NCI-H2171 (cell line): Measurements from ENCODE around the gene ZNF407.
A peak's percentile ranks its signal among the peaks of the same experiment; 100 is the strongest.

Experiments
- DNase-seq: peaks from one replicate; lab custom pipeline; 2025; lab: John Stamatoyannopoulos, UW

The ZNF407 gene

GRCh38 chr18:74826572-74826971 lies 228.9 kb downstream of the ZNF407 start:
- DNase-seq: no peak

DNA sequence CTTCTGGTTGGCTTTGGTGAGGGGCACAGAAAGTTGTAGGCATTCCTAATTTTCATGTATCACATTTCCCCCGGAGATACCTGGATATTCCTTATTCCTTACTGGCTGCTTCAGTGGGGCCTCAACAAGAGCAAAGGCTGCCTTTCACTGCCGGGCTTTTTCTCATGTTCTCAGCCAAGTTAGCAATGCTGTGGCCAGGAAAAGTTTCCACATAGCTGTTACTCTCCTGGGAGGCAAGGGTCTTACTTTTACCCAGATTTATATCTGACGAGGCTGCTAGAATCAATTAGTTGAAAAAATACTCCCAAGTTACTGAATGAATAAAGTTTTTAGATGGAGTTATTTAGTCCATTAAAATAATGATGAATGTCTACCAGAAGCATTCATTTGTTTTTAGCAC lies 230.5 kb downstream of the ZNF407 start:
- DNase-seq: no peak

DNA sequence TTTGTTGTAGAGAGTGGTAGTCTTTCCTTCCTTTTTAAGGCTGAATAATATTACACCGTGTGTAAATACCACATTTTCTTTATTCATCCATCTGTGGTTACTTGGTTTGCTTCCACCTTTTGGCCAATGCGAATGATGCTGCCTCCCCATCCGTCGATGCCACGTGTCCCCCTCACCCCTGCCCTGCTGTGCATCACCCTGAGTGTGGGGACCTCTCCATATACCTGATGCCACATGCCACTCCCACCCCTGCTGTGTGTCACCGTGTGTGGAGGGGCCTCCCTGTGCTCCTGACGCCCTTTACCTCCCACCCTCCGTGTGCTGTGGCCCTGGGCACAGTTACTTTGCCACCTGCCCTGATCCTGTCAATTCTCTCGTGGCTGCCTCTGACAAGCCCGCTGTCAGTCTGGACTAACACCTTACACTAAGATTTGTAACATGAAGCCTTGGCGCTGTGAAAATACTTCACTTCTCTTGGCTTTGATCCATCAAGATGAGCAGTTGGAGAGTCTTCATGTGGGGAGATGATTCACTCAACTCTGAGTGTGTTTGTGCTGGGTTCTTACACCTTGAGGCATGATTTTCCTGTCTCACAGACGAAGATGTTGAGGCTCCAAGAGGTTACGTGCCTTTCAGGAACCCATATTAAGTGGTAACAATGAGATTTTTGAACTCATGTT lies 234.0 kb downstream of the ZNF407 start:
- DNase-seq: peak; percentile 7

- no peak for DNase-seq
These were observed 234.7 kb downstream of the ZNF407 start for GRCh38 chr18:74832381-74832780.

- no peak for DNase-seq
These were observed 235.3 kb downstream of the ZNF407 start for GRCh38 chr18:74832999-74833398.

DNA sequence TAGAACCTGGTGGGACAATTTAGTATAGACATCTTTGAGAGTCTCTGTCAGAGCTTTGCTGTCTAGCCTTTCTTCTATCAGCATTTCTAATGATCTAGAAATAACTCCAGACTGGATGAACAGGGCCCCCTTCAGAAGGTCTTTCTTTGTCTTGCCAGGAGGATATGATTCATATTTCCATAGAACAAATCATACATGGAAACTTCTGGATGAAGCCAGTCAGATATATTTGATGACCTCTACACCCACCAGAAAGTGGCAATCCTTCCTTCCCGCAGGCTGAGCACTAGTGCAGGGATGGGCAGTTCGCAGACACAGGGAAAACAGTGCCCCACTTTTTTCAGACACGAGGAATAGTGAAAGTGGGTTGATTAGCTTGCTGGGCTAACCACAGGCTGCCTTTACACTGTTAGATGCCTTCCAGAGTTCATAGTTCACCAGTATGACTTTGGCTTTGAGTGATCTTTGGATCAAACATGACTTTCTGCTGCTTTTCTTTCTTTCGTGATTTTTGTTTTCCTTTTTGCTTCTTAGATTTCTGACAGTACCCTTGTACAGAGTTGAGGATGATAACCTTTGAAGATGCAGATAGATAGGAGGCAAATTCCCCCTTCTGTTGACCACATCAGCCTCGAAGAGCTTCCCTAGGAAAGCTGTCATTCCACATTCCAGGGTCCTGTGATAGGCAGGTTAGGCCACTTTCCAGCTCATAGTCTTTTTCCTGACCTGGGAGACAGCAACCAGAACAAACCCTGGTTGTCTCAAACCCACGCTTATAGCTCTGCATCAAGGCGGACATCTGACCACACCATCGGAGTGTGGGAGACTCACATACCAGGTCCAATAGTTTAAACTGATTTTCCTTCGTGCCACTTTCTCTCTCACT lies 237.0 kb downstream of the ZNF407 start:
- no peak for DNase-seq

- DNase-seq: no peak
These were observed 238.8 kb downstream of the ZNF407 start for GRCh38 chr18:74836296-74837139.

- DNase-seq: no peak
These were observed 243.0 kb downstream of the ZNF407 start for GRCh38 chr18:74840492-74841167.

DNA sequence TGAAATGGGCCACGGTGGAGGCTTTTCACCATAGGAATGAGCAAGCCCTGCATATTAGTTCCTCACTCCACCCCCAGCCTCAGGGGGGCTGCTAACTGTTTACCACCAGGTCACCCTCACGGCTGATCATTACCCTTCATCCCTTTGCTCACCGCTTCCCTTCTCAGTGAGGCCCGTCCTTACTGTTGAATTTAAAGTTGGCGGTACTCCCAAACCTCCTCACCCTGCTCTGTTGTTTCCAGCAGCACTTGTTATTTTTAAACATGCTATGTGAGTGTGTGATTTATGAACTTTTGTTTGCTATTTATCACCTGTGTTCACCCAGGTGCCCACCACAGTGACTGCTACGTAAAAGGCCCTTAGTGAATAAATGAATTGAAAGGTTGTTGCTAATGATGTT lies 243.6 kb downstream of the ZNF407 start:
- no peak for DNase-seq

DNA sequence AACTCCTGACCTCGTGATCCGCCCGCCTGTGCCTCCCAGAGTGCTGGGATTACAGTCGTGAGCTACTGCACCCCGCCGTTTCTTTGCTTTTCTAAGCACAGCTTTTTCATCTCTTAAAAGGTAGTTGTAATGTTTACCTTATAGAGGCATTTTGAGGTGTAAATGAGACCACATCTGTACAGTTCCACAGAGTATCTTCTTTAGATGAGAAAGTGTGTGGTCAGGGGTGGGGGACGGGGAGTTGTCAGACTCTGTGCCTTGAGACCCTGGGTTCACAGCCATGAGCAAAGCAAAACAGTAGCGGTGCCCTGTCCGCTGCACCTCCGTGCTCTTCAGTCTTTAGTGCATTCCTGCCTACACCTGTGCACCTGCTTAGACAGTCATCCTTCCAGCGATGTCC lies 251.6 kb downstream of the ZNF407 start:
- no peak for DNase-seq

DNA sequence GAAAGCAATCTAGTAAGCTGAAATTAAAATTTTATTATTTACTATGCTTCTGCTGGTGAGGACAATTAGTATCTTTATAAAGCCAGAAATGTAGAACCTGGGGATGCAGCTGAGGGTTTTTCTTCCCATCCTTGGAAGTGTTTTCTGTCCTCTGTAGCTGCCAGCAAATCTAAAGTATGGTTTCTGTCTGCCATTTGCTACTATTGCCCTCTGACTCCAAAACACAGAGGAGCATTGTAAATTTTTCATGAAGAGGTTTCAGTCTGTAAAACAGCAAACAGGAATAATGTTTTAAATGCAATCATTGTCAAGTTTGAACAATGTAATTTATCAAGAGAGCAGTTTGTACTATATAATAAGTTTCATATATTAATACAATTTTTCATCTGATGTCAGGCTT lies 258.8 kb downstream of the ZNF407 start:
- no peak for DNase-seq

GRCh38 chr18:74856928-74857327 lies 259.3 kb downstream of the ZNF407 start:
- DNase-seq: no peak

- DNase-seq: no peak
These were observed 260.2 kb downstream of the ZNF407 start for GRCh38 chr18:74857901-74858300.

DNA sequence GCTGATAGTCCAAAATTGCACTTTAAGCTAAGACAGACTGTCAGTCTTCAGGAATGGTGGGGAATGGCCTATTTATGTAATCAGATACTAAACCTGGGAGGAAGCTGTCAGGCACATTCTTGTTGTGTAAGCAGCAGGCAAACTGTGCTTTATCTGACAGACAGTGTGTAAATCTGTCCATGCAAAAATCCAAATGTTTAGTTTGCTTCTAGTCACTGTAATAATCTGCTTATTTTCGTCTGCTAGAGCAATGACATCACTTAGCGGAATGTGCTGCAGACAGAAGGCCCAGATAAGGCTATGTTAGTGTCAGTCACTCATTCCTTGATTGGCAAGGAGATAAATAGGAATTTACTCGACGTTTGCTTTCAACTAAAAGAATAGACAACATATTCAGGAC lies 263.5 kb downstream of the ZNF407 start:
- no peak for DNase-seq

GRCh38 chr18:74862094-74862493 lies 264.4 kb downstream of the ZNF407 start:
- no peak for DNase-seq

DNA sequence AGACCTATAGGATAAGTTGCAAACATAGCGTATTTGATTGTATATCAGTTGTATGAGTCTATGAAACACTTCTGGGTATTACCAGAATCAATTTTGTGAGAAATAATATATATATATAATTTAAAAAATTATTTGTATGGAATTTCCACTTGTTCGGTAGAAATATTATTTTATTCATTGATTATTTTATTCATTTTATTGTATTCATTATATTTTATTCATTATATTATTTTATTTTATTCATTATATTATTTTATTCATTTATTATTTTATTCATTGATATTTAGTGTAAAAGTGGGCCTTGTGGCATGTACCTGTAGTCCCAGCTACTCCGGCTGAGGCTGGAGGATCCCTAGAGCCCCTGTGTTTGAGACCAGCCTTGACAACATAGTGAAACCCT lies 268.9 kb downstream of the ZNF407 start:
- DNase-seq: no peak

DNA sequence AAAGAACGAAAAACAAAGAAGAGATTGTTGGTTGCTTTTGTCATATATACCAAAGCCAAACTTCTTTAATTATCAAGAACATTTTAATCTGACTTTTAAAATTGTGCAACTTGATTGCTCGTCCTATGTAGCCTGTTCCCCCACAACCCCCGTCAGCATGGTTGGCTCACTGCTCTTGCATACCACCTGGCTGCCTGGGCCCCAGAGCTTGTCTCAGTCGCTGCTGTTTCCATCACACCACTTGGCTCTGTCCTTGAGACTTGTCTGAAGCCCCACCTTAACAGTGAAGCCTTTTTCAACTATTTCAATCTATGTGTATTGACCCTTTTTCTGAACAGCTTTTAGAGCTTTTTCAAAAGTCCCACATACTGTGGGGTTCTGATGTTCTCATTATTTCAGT lies 270.8 kb downstream of the ZNF407 start:
- no peak for DNase-seq

DNA sequence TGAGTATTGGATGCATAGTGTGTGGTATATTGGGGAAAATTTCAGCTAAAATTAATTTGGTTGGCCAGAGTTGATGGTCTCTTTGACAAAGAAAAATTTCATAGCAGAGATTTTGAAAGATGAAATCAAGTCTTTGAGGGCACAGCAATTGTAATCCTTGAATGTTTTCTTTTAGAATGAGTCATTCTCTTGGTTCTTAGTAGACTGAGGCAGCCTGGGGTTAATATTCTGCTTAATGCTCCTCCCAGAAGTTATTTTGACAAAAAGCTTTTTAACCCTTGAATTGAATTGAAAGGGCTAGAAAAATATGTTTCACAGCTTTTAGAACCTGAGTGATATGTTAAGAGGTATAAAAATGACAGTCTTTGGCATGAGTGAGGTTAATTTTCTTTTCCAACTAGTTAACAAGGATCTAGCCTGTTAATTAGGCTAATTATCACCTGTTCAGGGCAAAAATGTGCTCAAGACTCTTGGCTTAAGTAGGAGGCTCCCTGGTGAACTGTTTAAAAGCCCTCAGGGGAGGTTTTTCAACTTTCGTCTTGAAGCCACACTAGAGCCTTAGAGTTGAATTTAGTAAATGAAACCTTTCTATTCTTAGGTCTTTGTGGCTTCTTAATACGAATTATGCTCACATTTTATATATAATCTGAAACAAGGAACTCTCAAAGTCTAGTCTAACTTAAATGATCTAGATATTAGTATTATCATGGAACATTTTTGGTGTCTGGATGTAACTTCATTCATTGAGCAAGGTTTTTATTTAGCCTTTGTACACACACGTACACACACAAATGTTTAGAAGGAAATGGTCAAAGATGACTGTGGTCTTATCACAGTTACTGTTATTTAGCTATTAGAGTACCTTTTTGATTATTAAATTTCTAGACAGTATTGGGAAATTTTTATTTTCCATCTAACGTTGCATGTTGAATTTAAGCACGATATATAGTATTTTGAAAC lies 272.5 kb downstream of the ZNF407 start:
- DNase-seq: no peak

- DNase-seq: no peak
These were observed 273.3 kb downstream of the ZNF407 start for GRCh38 chr18:74870950-74871349.

- DNase-seq: no peak
These were observed 276.0 kb downstream of the ZNF407 start for GRCh38 chr18:74873629-74874028.

GRCh38 chr18:74874351-74874750 lies 276.7 kb downstream of the ZNF407 start:
- DNase-seq: no peak
